Body of pancreas (tissue), 4 donors: ENCODE data around the gene PIP5K1B.

Experiments used
- POLR2A ChIP-seq, 3 donors: fragments of 450-650 bp; IDR thresholded peaks; one replicate each; pipeline ENCODE4 v1.6.1; 2016; ENCODE audit warnings: antibody characterized with exemption in 3 of 3, mild to moderate bottlenecking in 2 of 3
- TF ChIP-seq, protein P1 (sequence below), 7 experiments: fragments of 450-650 bp in 4 of 7; fragments of 200-600 bp in 3 of 7; sonication (generic) in 3 of 7; IDR thresholded peaks; one replicate each; pipeline ENCODE4 v1.5.1; 2016 to 2019; ENCODE audit warnings: antibody characterized with exemption in 7 of 7

DNA sequence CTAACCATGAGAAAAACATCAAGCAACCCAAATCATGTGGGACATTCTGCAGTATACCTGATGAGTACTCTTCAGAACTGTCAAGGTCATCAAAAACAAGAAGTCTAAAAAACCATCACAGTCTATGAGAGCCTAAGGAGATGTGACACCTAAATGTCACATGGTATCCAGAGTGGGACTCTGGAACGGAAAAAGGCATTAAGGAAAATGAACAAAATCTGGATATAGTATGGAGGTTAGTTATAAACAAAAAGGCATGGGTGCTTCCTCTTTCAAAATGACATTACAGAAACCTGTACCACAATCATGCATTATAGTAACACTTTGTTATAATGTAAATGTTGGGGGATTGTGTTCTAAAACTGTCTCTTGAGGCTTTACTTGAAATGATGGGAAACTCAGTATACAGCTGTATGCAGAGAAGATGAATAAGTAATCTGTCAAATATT lies 261.5 kb downstream of the PIP5K1B start:
- TF ChIP-seq POLR2A (IDR thresholded peaks at IDR 0.05): no peak
- TF ChIP-seq, protein P1, sequence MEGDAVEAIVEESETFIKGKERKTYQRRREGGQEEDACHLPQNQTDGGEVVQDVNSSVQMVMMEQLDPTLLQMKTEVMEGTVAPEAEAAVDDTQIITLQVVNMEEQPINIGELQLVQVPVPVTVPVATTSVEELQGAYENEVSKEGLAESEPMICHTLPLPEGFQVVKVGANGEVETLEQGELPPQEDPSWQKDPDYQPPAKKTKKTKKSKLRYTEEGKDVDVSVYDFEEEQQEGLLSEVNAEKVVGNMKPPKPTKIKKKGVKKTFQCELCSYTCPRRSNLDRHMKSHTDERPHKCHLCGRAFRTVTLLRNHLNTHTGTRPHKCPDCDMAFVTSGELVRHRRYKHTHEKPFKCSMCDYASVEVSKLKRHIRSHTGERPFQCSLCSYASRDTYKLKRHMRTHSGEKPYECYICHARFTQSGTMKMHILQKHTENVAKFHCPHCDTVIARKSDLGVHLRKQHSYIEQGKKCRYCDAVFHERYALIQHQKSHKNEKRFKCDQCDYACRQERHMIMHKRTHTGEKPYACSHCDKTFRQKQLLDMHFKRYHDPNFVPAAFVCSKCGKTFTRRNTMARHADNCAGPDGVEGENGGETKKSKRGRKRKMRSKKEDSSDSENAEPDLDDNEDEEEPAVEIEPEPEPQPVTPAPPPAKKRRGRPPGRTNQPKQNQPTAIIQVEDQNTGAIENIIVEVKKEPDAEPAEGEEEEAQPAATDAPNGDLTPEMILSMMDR (IDR thresholded peaks at IDR 0.05): no peak
